Measurements from ENCODE around the gene TMC7. TPM values are rescaled to one million over a fixed set of nuclear protein-coding genes. Genes with fewer than 3 reads are reported as not detected.
"Not testable (repeated sequence)": the region's sequence is repeated elsewhere in the genome, so short reads cannot be mapped to it uniquely, and the experiment has no call there.

The TMC7 gene
- polyA plus RNA-seq, 1 experiment, result 0.40 TPM

DNA sequence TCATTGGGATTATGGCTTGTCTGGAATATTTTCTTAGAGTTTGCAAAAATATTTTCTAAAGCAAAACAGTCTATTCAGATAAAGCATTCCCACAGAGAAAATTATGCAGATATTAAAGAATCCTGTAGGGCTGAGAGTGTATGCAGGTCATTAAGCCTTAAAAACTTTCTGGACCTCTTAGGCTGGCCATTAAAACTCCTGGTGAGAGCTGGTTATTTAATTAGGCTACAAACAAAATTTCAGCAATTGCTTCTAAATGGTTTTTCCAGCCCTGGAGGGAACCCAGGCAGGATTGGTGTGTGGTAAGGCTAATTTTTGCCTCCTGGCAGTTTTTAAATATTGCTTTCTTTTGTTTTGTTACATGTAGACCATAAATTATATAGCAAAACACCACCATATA lies 30.2 kb upstream of the TMC7 start:
- TF ChIP-seq CTCF (IDR thresholded peaks at IDR 0.05; ENCODE audit: insufficient read depth, low read depth, low read length), result no peak
- H3K36me3 ChIP-seq (ENCODE audit: control insufficient read depth, insufficient read depth, low read length), result no peaks in the 10 kb centered on the region
- H3K4me3 ChIP-seq (ENCODE audit: low read depth, low read length), result no peak overlapping the region
- ChIA-PET POLR2A (no interaction called here), CTCF (interaction anchor here (0.6 to 1.0 kb wide), 2 partner anchors 16 to 152 kb away, joined by 3 read pairs; partner anchors contain the start of gene ARL6IP1)
- H3K27me3 ChIP-seq (ENCODE audit: control insufficient read depth, insufficient read depth, low read length), result peaks cover 1% of the 10 kb centered on the region; the same call in 1 of the 2 replicates
- DNase-seq (ENCODE audit: low read depth), result no peak

DNA sequence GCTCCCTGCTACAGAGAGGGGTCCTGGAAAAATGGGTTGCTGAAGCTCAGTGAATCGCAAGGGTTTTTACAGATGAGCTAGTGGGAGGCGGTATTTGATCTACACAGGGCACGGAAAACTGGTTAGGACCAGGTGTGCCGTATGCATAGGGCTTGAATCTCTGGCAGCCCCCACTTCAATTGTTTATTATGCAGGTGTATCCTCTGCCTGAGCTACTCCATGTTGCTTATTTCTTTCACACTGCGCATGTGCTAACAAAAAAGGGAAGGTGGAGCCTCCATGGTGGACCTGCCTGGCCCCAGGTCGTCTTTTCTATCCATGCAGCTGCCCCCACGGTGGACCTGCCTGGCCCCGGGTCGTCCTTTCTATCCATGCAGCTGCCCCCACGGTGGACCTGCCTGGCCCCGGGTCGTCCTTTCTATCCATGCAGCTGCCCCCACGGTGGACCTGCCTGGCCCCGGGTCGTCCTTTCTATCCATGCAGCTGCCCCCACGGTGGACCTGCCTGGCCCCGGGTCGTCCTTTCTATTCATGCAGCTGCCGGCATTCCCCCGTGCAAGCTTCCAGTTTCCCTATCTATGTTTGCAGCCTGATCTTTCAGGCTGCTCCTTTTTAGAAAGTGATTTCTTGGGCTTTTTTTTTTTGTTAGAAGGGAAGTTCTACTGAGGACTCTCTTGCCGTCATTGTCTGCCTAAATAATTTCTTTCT lies 27.7 kb upstream of the TMC7 start:
- POLR2A ChIA-PET; H3K4me3 ChIP-seq (ENCODE audit: low read depth, low read length); H3K27me3 ChIP-seq (ENCODE audit: control insufficient read depth, insufficient read depth, low read length); H3K36me3 ChIP-seq (ENCODE audit: control insufficient read depth, insufficient read depth, low read length); DNase-seq (ENCODE audit: low read depth); CTCF ChIA-PET: not testable (repeated sequence)

GRCh38 chr16:18956658-18957241 lies 27.0 kb upstream of the TMC7 start:
- POLR2A ChIA-PET, result not testable (repeated sequence)

DNA sequence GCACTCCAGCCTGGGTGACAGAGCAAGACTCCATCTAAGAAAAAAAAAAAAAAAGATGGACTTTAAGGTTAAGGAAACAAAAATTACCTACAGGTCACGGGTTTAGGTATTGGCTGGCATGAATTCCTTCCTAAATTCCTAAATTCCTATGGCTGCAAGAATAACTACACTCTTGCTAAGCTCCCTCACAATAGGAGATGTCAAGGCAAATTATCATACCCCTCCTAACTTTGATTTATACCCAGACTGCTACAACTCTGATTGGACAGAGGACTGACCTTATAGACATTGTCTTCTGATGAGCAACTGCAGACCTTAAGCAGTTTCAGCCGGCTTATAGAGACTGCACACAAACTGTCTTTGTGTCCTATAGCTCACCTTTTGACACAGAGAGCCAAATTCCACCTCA lies 25.1 kb upstream of the TMC7 start:
- no peaks in the 10 kb centered on the region for H3K36me3 ChIP-seq (ENCODE audit: control insufficient read depth, insufficient read depth, low read length)
- POLR2A ChIA-PET, result no interaction called here
- no peak overlapping the region for H3K4me3 ChIP-seq (ENCODE audit: low read depth, low read length)
- CTCF ChIA-PET, result interaction anchor here (0.6 to 2.0 kb wide), 4 partner anchors 12 to 164 kb away, joined by 3 to 7 read pairs (median 4); partner anchors contain the start of gene TMC7
- no peak for DNase-seq (ENCODE audit: low read depth)
- TF ChIP-seq CTCF (IDR thresholded peaks at IDR 0.05; ENCODE audit: insufficient read depth, low read depth, low read length), result no peak
- H3K27me3 ChIP-seq (ENCODE audit: control insufficient read depth, insufficient read depth, low read length), result peaks cover 1% of the 10 kb centered on the region; the same call in 1 of the 2 replicates

More at GRCh38 chr16:18956658-18957241, 27.0 kb upstream of the TMC7 start:
- H3K4me3 ChIP-seq (ENCODE audit: low read depth, low read length); H3K36me3 ChIP-seq (ENCODE audit: control insufficient read depth, insufficient read depth, low read length); DNase-seq (ENCODE audit: low read depth); H3K27me3 ChIP-seq (ENCODE audit: control insufficient read depth, insufficient read depth, low read length): not testable (repeated sequence)
- CTCF ChIA-PET, result interaction anchor here (1.4 kb wide), 3 partner anchors 10 to 13 kb away, joined by 3 to 5 read pairs (median 4); no protein-coding TSS in a partner anchor

DNA sequence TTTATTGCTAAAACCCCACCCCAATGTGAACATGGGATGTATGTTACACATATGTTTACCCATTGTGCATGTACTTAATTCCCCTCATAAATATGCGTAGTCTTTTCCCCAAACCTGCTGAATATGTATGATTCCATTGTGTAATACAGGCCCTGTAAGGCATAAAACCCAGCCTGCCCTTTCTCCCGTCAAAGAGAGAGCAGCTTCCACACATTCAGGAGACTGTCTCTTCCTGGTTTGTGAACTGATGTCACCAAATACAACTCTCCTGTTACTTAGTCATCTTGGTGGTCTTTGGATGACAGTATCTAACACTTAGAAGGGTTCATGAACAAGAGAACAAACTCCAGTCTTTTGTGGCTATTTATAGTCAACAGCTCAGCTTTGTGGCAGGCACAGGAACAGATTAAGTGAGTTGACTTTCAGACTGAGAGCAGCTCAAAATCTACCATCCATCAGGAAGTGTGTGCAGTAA lies 24.7 kb upstream of the TMC7 start:
- H3K36me3 ChIP-seq (ENCODE audit: control insufficient read depth, insufficient read depth, low read length), result no peaks in the 10 kb centered on the region
- no peak overlapping the region for H3K4me3 ChIP-seq (ENCODE audit: low read depth, low read length)
- peaks cover 1% of the 10 kb centered on the region; the same call in 1 of the 2 replicates for H3K27me3 ChIP-seq (ENCODE audit: control insufficient read depth, insufficient read depth, low read length)
- no peak for DNase-seq (ENCODE audit: low read depth)
- POLR2A ChIA-PET, result no interaction called here
- CTCF ChIA-PET, result interaction anchor here (0.6 to 2.0 kb wide), 4 partner anchors 13 to 164 kb away, joined by 3 to 7 read pairs (median 4); partner anchors contain the start of gene TMC7
- no peak for TF ChIP-seq CTCF (IDR thresholded peaks at IDR 0.05; ENCODE audit: insufficient read depth, low read depth, low read length)

GRCh38 chr16:18965555-18965954 lies 18.2 kb upstream of the TMC7 start:
- ChIA-PET POLR2A (no interaction called here), CTCF (interaction anchor here (1.3 kb wide), 1 partner anchor 18 kb away, joined by 4 read pairs; the partner anchor contains the start of gene TMC7)
- no peak for TF ChIP-seq CTCF (IDR thresholded peaks at IDR 0.05; ENCODE audit: insufficient read depth, low read depth, low read length)
- no peak for DNase-seq (ENCODE audit: low read depth)
- Histone ChIP-seq H3K36me3 (ENCODE audit: control insufficient read depth, insufficient read depth, low read length) (no peaks in the 10 kb centered on the region), H3K4me3 (ENCODE audit: low read depth, low read length) (no peak overlapping the region), H3K27me3 (ENCODE audit: control insufficient read depth, insufficient read depth, low read length) (no peaks in the 10 kb centered on the region; the same call in 1 of the 2 replicates)

All from BJ (cell line).